ENCODE results near the gene RIPK1.
"Not testable (repeated sequence)": the region's sequence is repeated elsewhere in the genome, so short reads cannot be mapped to it uniquely, and the experiment has no call there.

DNA sequence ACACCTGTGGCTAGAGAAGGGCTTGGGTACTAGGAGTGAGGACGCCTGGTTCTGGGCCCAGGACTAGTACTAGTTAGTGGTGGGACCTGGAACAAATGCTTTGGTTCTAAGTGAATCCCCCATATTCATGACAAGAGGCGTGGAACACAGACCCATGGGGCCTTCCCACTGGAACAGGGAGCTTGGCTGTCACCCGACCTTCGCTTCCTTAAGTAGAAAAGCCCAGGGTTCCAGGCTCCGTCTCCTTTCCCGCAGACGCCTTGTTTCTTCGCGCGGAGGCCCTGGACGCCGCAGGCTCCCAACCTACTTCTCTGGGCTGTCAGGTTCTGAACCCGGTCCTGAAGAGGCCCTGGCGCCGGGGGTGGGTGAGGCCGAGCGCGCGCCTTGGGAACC lies 5.0 kb upstream of the RIPK1 start:
- not testable (repeated sequence) for TF ChIP-seq EP300 (IDR thresholded peaks at IDR 0.05); RCOR1 (IDR thresholded peaks at IDR 0.05; ENCODE audit: low read depth, low read length); HDAC2 (IDR thresholded peaks at IDR 0.05); TP53 (CRISPR knock-in tag; IDR thresholded peaks at IDR 0.05); CEBPB (IDR thresholded peaks at IDR 0.05); ZFP36 (IDR thresholded peaks at IDR 0.05; ENCODE audit: borderline replicate concordance, partially characterized antibody); ZSCAN20 (CRISPR knock-in tag; IDR thresholded peaks at IDR 0.05)
- TF ChIP-seq, protein P1, sequence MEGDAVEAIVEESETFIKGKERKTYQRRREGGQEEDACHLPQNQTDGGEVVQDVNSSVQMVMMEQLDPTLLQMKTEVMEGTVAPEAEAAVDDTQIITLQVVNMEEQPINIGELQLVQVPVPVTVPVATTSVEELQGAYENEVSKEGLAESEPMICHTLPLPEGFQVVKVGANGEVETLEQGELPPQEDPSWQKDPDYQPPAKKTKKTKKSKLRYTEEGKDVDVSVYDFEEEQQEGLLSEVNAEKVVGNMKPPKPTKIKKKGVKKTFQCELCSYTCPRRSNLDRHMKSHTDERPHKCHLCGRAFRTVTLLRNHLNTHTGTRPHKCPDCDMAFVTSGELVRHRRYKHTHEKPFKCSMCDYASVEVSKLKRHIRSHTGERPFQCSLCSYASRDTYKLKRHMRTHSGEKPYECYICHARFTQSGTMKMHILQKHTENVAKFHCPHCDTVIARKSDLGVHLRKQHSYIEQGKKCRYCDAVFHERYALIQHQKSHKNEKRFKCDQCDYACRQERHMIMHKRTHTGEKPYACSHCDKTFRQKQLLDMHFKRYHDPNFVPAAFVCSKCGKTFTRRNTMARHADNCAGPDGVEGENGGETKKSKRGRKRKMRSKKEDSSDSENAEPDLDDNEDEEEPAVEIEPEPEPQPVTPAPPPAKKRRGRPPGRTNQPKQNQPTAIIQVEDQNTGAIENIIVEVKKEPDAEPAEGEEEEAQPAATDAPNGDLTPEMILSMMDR (IDR thresholded peaks at IDR 0.05) = not testable (repeated sequence)
